ENCODE data around the gene TMEM115. TPM values are rescaled to one million over a fixed set of nuclear protein-coding genes. Genes with fewer than 3 reads are reported as not detected.

The TMEM115 gene
- total and polyA plus RNA-seq, 9 of the 15 experiments (the other 6 are each of a cell fraction or from before 2014, with no cell fraction given), result 1.6 to 26.9 (median 14.1) TPM

DNA sequence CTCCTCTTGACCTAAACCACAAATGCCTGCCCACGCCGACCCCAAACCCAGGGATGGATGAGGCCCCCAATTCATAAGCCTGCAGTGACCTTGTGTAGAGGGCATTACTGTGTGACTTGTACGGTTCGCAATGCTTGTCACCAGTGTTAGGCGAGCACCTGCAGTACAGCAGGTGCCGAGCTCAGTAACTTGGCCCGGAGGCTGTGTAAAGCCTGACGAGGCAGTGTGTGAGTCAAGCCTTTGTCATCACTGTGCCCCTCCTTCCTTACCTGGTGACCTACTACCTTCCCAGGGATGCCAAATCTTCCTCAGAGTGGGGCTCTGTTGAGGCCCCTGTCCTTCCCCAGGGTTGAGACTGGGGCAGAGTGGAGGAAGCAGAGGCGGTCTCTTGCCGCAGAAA lies 37.2 kb upstream of the TMEM115 start (continued):
- TF ChIP-seq, protein P1, sequence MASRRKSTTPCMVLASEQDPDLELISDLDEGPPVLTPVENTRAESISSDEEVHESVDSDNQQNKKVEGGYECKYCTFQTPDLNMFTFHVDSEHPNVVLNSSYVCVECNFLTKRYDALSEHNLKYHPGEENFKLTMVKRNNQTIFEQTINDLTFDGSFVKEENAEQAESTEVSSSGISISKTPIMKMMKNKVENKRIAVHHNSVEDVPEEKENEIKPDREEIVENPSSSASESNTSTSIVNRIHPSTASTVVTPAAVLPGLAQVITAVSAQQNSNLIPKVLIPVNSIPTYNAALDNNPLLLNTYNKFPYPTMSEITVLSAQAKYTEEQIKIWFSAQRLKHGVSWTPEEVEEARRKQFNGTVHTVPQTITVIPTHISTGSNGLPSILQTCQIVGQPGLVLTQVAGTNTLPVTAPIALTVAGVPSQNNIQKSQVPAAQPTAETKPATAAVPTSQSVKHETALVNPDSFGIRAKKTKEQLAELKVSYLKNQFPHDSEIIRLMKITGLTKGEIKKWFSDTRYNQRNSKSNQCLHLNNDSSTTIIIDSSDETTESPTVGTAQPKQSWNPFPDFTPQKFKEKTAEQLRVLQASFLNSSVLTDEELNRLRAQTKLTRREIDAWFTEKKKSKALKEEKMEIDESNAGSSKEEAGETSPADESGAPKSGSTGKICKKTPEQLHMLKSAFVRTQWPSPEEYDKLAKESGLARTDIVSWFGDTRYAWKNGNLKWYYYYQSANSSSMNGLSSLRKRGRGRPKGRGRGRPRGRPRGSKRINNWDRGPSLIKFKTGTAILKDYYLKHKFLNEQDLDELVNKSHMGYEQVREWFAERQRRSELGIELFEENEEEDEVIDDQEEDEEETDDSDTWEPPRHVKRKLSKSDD (conservative IDR thresholded peaks at IDR 0.05; ENCODE audit: low read length), result no peak
- no peak for TF ChIP-seq HMG20A (CRISPR knock-in tag; conservative IDR thresholded peaks at IDR 0.05)
- TF ChIP-seq ZC3H11A (IDR thresholded peaks at IDR 0.05; ENCODE audit: low read depth, low read length), result no peak
- no peak for TF ChIP-seq PTBP1 (IDR thresholded peaks at IDR 0.05; ENCODE audit: low read depth, low read length)
- TF ChIP-seq SREBF1 (IDR thresholded peaks at IDR 0.05; ENCODE audit: borderline replicate concordance, low read depth, low read length), result no peak
- no peak for TF ChIP-seq BRD9 (IDR thresholded peaks at IDR 0.05; ENCODE audit: low read depth, partially characterized antibody)
- TF ChIP-seq ZNF830 (CRISPR knock-in tag; IDR thresholded peaks at IDR 0.05), result no peak
- TF ChIP-seq MXI1 (IDR thresholded peaks at IDR 0.05; ENCODE audit: low read depth, low read length), result no peak
- TF ChIP-seq CBX5 (IDR thresholded peaks at IDR 0.05; ENCODE audit: borderline replicate concordance, low read depth), result no peak
- no peak for TF ChIP-seq TAF1 (IDR thresholded peaks at IDR 0.05; ENCODE audit: control insufficient read depth, extremely low read depth, insufficient read depth, low read length, severe bottlenecking)
